Lung (tissue), 12 donors: Measurements from ENCODE around the gene DYNLRB1. TPM values are rescaled to one million over a fixed set of nuclear protein-coding genes. Genes with fewer than 3 reads are reported as not detected.

ENCODE experiments used
- ATAC-seq: fragments of 200-7000 bp; cut with Tn5 transposase; one replicate; pipeline ENCODE4 v1.9.1; 2020; ENCODE audit warnings: moderate number of reproducible peaks; ENCODE audit not compliant: insufficient read depth, low FRiP score
- DNase-seq, 3 donors: peaks; one replicate each; pipeline ENCODE4 v3.0.0-alpha.2; 2013 to 2017
- H3K27ac ChIP-seq, 2 donors: one replicate each; pipeline ENCODE4 v1.5.1; 2013; ENCODE audit warnings: mild to moderate bottlenecking in 2 of 2, moderate library complexity in 2 of 2, control low read depth in 1 of 2, inconsistent platforms in 1 of 2, low read depth in 1 of 2, low read length in 1 of 2
- H3K27me3 ChIP-seq, 3 donors: one replicate each; pipeline ENCODE4 v1.5.1; 2013; ENCODE audit warnings: low read length in 2 of 3; ENCODE audit not compliant: control insufficient read depth in 3 of 3, insufficient read depth in 3 of 3
- H3K36me3 ChIP-seq, 4 donors: one replicate each; pipeline ENCODE4 v1.5.1; 2013; ENCODE audit warnings: low read length in 4 of 4, mild to moderate bottlenecking in 1 of 4, moderate library complexity in 1 of 4; ENCODE audit not compliant: control insufficient read depth in 4 of 4, insufficient read depth in 4 of 4
- H3K4me1 ChIP-seq, 5 donors: one replicate each; pipeline ENCODE4 v1.5.1; 2013; ENCODE audit warnings: low read length in 5 of 5, mild to moderate bottlenecking in 2 of 5, moderate library complexity in 1 of 5; ENCODE audit not compliant: control insufficient read depth in 5 of 5, insufficient read depth in 5 of 5
- H3K4me3 ChIP-seq: one replicate; pipeline ENCODE4 v1.5.1; 2013; ENCODE audit warnings: mild to moderate bottlenecking, control low read depth, moderate library complexity
- H3K9ac ChIP-seq, 2 donors: one replicate each; pipeline ENCODE4 v1.5.1; 2013; ENCODE audit warnings: low read length in 2 of 2, control low read depth in 1 of 2; ENCODE audit not compliant: insufficient read depth in 1 of 2
- H3K9me3 ChIP-seq, 4 donors: one replicate each; pipeline ENCODE4 v1.5.1; 2013; ENCODE audit warnings: low read length in 3 of 4, mild to moderate bottlenecking in 1 of 4, moderate library complexity in 1 of 4; ENCODE audit not compliant: control insufficient read depth in 4 of 4, insufficient read depth in 3 of 4
- CTCF ChIP-seq: IDR thresholded peaks from 2 replicates; pipeline ENCODE4 v1.5.1; 2012; ENCODE audit warnings: mild to moderate bottlenecking; ENCODE audit errors: control extremely low read depth, extremely low read depth
- WGBS, 2 donors: extraction: QIAGEN DNeasy Blood & Tissue Kit; methylation state at CpG; one replicate each; pipeline ENCODE4 v1.1.7; 2013; 5-methylcytosine and 5-hydroxymethylcytosine counted together
- polyA plus RNA-seq, 2 donors: library from polyadenylated mRNA; stranded (reverse); fragments of 200-250 nt; gene quantifications; one replicate each; pipeline ENCODE4 v1.2.1, GENCODE V29; 2013
- total RNA-seq, 2 donors: library from RNA; depleted of rRNA in 1 of 2; stranded (reverse); fragments of >200 nt in 1 of 2; gene quantifications; one replicate each; pipeline ENCODE4 v1.2.1, GENCODE V29; 2014 to 2021
- donor health status: control.
- donor health status: control.
- donor health status: Bipolar disorder and iron deficiency.
- donor health status: healthy.
- donor health status: DM: yes; HTN: yes; CAD: no.

DYNLRB1 gene
- total and polyA plus RNA-seq, 4 donors, result 77.3 to 433 (median 156) TPM

GRCh38 chr20:34566978-34567891, 51.0 kb downstream of the DYNLRB1 start:
- ATAC-seq, result peak; percentile 42
- no peak overlapping the region for H3K4me3 ChIP-seq
- no peak for DNase-seq
- peak overlapping the region in 1 of 2 donors; percentile 70 for H3K27ac ChIP-seq
- no peak for TF ChIP-seq CTCF
- H3K9me3 ChIP-seq, result no peaks in the 10 kb centered on the region
- no peaks in the 10 kb centered on the region for H3K27me3 ChIP-seq
- H3K4me1 ChIP-seq, result peaks cover 0 to 3% (median 0%) of the 10 kb centered on the region in 5 donors
- H3K36me3 ChIP-seq, result peaks cover 0 to 5% (median 1%) of the 10 kb centered on the region in 4 donors
- no peak overlapping the region for H3K9ac ChIP-seq
- 70 to 85% methylated on average over 9 of the region's 9 CpGs for WGBS, 2 donors

GRCh38 chr20:34567892-34568865, 52.0 kb downstream of the DYNLRB1 start:
- Histone ChIP-seq H3K9ac (no peak overlapping the region), H3K4me1 (peaks cover 0 to 3% (median 0%) of the 10 kb centered on the region in 5 donors), H3K9me3 (no peaks in the 10 kb centered on the region), H3K36me3 (peaks cover 0 to 5% (median 1%) of the 10 kb centered on the region in 4 donors), H3K27me3 (no peaks in the 10 kb centered on the region), H3K4me3 (no peak overlapping the region), H3K27ac (peak overlapping the region in 1 of 2 donors; percentile 12)
- ATAC-seq (no peak), DNase-seq (no peak)
- WGBS, 2 donors, result 85 to 94% methylated on average over 15 of the region's 15 CpGs
- no peak for TF ChIP-seq CTCF

- ATAC-seq (no peak), DNase-seq (no peak)
- Histone ChIP-seq H3K27me3 (no peaks in the 10 kb centered on the region), H3K27ac (no peak overlapping the region), H3K36me3 (peaks cover 0 to 10% (median 4%) of the 10 kb centered on the region in 4 donors), H3K4me1 (peaks cover 0 to 3% (median 0%) of the 10 kb centered on the region in 5 donors), H3K9me3 (no peaks in the 10 kb centered on the region), H3K9ac (no peak overlapping the region), H3K4me3 (no peak overlapping the region)
- 93 to 100% methylated on average over 2 of the region's 2 CpGs for WGBS, 2 donors
- no peak for TF ChIP-seq CTCF
These were observed 53.4 kb downstream of the DYNLRB1 start for GRCh38 chr20:34569598-34569997.
